Tibial nerve (tissue), 3 donors: Measurements from ENCODE around the gene HOTAIR.

ENCODE experiments used
- EP300 ChIP-seq, 2 donors: sonication (generic); formaldehyde crosslinking; IDR thresholded peaks; one replicate each; pipeline ENCODE4 v1.6.1; 2017; ENCODE audit warnings: antibody characterized with exemption in 2 of 2, mild to moderate bottlenecking in 1 of 2
- POLR2A ChIP-seq, 2 donors: fragments of 450-650 bp; IDR thresholded peaks; one replicate each; pipeline ENCODE4 v1.6.1; 2017; ENCODE audit warnings: antibody characterized with exemption in 2 of 2, mild to moderate bottlenecking in 2 of 2, moderate library complexity in 2 of 2

DNA sequence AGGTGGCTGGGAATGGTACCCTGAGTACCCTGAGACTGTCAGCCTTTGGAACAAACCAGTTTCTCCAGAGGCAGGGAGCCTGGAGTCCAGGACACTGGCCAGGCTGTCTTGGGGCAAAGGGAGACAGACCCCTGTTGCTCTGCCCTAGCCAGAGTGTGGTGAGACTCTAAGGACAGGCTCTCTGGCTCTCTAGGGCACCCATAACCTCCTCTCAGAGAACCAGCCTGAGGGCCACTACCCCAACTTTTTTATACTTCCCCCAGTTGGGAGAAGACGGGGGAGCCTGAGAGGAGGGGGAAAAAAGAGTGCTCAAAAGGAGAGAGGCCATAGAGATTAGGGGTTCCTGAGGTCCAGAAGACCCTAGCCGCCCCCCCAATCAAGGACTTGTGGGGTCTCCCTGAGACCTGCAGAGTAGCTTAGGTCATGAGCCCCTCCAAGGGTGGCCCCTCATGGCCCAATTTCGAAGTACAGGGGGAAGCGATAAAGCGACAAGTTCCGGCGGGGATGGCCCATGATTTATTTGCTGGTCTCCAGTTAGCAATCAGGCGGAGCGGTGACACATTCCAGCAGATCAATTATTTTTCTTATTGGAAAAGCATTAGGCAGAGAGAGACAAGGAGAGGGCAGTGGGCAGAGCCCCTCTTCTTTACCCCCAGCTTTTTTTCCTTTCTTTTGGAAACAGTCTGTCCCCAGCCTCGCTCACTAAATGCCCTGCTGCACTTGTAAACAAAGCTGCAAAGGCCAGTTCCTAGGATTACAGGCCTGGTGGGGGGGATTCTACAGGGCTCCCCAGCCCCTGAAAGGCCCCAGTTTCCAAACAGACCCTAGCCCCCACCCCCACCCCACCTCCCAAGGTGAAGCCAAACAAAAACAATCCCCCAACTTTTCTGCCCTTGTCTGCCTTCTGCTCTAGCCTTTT lies 35.6 kb upstream of the HOTAIR start:
- TF ChIP-seq EP300 (IDR thresholded peaks at IDR 0.05) (no peak), POLR2A (IDR thresholded peaks at IDR 0.05) (no peak)
